ENCODE data around the gene SYT9. TPM values are rescaled to one million over a fixed set of nuclear protein-coding genes. Genes with fewer than 3 reads are reported as not detected.

The SYT9 gene, protein sequence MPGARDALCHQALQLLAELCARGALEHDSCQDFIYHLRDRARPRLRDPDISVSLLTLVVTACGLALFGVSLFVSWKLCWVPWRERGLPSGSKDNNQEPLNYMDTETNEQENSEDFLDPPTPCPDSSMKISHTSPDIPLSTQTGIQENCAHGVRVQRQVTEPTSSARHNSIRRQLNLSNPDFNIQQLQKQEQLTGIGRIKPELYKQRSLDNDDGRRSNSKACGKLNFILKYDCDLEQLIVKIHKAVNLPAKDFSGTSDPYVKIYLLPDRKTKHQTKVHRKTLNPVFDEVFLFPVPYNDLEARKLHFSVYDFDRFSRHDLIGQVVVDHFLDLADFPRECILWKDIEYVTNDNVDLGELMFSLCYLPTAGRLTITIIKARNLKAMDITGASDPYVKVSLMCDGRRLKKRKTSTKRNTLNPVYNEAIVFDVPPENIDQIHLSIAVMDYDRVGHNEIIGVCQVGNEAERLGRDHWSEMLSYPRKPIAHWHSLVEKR
- 7.2 TPM for total RNA-seq

DNA sequence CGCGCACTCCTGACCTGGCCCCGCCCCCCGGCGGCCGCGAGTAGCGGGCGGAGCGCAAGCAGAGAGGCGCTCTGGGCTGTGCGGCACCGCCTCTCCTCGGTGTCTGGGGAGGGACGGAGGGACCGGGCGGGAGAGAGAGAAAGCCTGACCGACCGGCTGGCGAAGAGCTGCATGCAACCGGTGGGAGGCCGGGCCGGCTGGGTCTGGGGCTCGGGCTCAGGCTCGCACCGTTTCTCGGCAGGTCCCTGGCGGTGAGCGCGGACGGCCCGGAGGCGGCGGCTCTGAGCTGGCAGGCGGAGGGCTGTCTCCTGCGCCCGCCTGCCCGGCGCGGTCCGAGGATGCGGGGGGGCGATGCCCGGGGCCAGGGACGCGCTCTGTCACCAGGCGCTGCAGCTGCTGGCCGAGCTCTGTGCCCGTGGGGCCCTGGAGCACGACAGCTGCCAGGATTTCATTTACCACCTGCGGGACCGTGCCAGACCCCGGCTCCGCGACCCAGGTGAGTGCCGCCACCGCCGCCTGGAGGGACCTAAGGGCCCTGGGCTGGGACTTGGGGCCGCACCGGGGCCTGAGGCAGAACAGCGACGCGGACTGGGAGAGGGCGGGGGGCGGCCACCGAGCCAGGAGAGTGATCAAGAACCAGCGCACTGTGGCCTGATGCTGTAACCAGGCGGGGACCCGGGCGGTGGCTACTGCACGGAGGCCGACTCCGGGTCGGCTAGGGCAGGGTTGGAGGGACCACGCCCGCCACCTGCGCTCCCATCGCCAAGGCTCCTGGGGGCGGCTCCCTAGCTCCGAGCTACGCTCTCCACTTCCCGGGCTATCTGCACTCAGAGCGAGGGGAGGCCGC is at the start of gene SYT9:
SYT9 (plus strand) TSS at position 69 of the 847 bp plus-strand sequence; CDS start at position 352, 283 bp downstream.

DNA sequence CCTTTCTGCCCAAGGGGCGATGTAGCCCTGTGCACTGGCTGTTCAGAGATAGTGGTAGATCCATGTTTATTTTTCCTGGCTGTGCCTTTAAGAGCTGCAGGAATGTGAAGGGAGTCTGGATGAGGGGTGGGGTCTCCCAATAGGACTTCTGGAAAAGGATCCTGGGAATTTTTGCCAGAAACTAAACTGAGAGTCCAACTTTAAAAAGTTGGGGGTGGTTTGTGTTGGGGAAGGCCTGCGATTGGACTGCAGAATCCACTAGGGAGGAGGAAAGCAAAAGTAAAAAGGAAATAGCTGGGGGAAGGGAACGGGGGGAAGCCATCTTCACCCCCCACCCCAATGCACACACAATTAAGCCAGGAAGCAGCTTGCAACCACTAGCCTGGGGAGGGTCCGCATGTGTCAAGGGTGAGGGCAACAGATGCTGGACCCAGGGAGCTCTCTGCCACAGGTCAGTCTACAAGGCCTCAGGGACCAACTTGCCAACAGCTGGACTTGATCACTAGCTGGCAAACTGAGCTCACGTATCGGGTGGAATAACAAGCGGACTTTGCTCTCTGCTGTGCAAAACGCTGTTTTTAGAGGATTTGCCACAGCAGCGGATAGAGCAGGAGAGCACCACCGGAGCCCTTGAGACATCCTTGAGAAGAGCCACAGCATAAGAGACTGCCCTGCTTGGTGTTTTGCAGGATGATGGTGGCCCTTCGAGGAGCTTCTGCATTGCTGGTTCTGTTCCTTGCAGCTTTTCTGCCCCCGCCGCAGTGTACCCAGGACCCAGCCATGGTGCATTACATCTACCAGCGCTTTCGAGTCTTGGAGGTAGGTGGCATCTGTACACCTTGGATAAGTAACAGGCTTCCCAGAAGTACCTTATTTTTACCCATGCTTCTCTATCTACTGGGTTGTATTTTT is 233.7 kb downstream of the SYT9 start, which contains the start of gene OLFML1:
OLFML1 (plus strand) TSS at position 321 of the 912 bp plus-strand sequence; CDS start at position 691, 370 bp downstream.

DNA sequence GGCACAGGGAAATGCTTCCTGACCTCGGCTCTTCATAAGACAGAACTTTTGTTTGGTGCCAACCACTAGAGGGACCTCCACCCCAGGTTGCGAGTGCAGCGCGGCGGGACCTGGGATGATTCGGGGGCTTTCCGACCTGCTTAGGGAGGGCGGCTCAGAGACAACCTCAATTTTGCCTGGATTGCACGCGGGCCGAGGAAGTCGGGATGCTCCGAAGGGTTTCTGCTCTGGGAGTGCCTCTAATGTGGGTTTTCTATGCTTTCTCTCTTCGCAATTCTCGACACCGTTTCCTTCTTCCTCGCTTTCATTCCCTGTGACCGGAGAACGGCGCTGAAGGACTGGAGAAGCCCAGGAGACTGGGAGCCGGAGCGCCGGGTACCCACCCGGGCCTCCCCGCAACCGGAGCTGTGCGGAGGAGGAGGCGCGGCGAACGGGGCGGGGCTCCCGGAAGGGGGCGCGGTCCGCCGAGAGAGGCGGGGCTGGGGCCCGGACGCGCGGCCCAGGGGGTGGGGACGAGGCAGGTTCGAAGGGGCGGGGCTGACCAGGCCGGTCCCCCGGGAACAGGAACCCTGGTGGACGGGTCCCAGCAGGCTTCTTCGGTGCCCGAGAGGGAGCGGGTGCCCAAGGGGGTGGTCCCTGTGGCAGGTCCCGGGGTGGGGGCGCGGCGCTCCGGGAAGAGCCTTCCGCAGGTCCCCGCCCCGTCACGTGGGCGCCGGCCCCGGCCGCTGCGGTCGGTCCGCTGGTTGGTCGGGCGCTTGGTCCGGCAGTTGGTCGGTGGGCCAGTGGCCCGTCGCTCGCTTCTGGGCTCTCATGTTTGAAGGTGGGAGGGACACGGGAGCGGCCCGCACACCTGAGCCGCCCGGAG is 261.8 kb downstream of the SYT9 start, which contains the start of gene PPFIBP2:
PPFIBP2 (plus strand) TSS at position 766 of the 865 bp plus-strand sequence. CDS start 35,477 bp downstream, outside the sequence.

Small RNAs within 50 kb of the gene (small RNA-seq; reads per million reads assigned to genes)
- gene MIR302E (ENCODE audit: low replicate concordance), result not detected

Other genes starting within 250 kb of the SYT9 start
- gene ZNF214, start 231.6 kb upstream of the SYT9 start, total RNA-seq, result 17.8 TPM
- gene NLRP14, start 231.4 kb upstream of the SYT9 start, total RNA-seq, result 1.6 TPM
- 0.31 TPM for gene RBMXL2, start 162.9 kb upstream of the SYT9 start, total RNA-seq
- 0.94 TPM for gene OLFML1, start 233.6 kb downstream of the SYT9 start, total RNA-seq